GM12878 (cell line): ENCODE data around the gene SLC37A3. TPM values are rescaled to one million over a fixed set of nuclear protein-coding genes. Genes with fewer than 3 reads are reported as not detected.

Experiments used
- ATAC-seq: fragments of 200-7000 bp; cut with Tn5 transposase; 3 replicates; pipeline ENCODE4 v1.9.1; 2020; ENCODE audit warnings: mild to moderate bottlenecking, moderate library complexity
- BruUV-seq: library from RNA; stranded (reverse); fragments of 400-500 nt; replicated peaks from 2 replicates; lab custom pipeline; 2021; lab: Mats Ljungman, UMichigan
- CTCF ChIA-PET: fragments of 300-600 bp; sonication (Branson Sonifier 250); formaldehyde crosslinking; extraction: SDS; loops from one replicate; lab custom pipeline; 2021; ENCODE audit warnings: inconsistent platforms; lab: Yijun Ruan, JAX
- POLR2A ChIA-PET: fragments of 350-600 bp; formaldehyde crosslinking; extraction: SDS; loops from one replicate; lab custom pipeline; 2021; ENCODE audit warnings: inconsistent platforms; lab: Charles Lee
- RAD21 ChIA-PET: fragments of 300-600 bp; sonication (Branson Sonifier 250); formaldehyde crosslinking; loops from one replicate; lab custom pipeline; 2023; ENCODE audit warnings: antibody characterized with exemption; ENCODE audit not compliant: unreplicated experiment; lab: Charles Lee
- SMC1A ChIA-PET: fragments of 300-600 bp; sonication (Branson Sonifier 250); formaldehyde crosslinking; loops from one replicate; lab custom pipeline; 2023; ENCODE audit not compliant: unreplicated experiment, uncharacterized antibody; lab: Charles Lee
- DNase-seq: peaks from one replicate; pipeline ENCODE4 v3.0.0-alpha.2; 2011; ENCODE audit warnings: low read depth, low spot score
- FAIRE-seq: peaks from 3 replicates; lab custom pipeline; 2011; peaks lifted over from hg19 to GRCh38; lab: Jason Lieb, UNC
- H2AFZ ChIP-seq: 2 replicates; pipeline ENCODE4 v1.6.0; 2011; ENCODE audit warnings: low read depth, low read length, control low read depth; ENCODE audit not compliant: control insufficient read depth
- H3K27ac ChIP-seq: 2 replicates; pipeline ENCODE4 v1.5.1; 2011; ENCODE audit warnings: control low read depth; ENCODE audit not compliant: control insufficient read depth, insufficient read depth
- H3K27me3 ChIP-seq, 2 experiments: replicated peaks in 1 of 2; 2 replicates each; pipeline versions ENCODE4 v1.6.0 to v1.6.1; 2011; ENCODE audit warnings: low read length in 1 of 2; ENCODE audit not compliant: control insufficient read depth in 2 of 2, insufficient read depth in 2 of 2
- H3K36me3 ChIP-seq, 2 experiments: 2 replicates each; pipeline ENCODE4 v1.5.1; 2011; ENCODE audit warnings: low read length in 1 of 2; ENCODE audit not compliant: control insufficient read depth in 2 of 2, insufficient read depth in 2 of 2
- H3K4me1 ChIP-seq: 2 replicates; pipeline ENCODE4 v1.6.1; 2011; ENCODE audit warnings: mild to moderate bottlenecking, low read length, moderate library complexity, mixed read lengths; ENCODE audit not compliant: control insufficient read depth, insufficient read depth
- H3K4me2 ChIP-seq: 2 replicates; pipeline ENCODE4 v1.6.0; 2011; ENCODE audit warnings: control low read depth; ENCODE audit not compliant: control insufficient read depth, insufficient read depth
- H3K4me3 ChIP-seq: fragments of 200-600 bp; sonication (generic); 2 replicates; pipeline ENCODE4 v1.5.1; 2016
- H3K79me2 ChIP-seq: 2 replicates; pipeline ENCODE4 v1.6.0; 2011; ENCODE audit warnings: low read length; ENCODE audit not compliant: control insufficient read depth, insufficient read depth
- H3K9ac ChIP-seq: 2 replicates; pipeline ENCODE4 v1.8.0; 2011; ENCODE audit warnings: low read length, control low read depth, mixed read lengths; ENCODE audit not compliant: control insufficient read depth, insufficient read depth
- H3K9me3 ChIP-seq: replicated peaks from 3 replicates; pipeline ENCODE4 v1.5.1; 2011; ENCODE audit warnings: mild to moderate bottlenecking, low read length; ENCODE audit not compliant: control insufficient read depth, insufficient read depth
- H4K20me1 ChIP-seq: 2 replicates; pipeline ENCODE4 v1.6.0; 2011; ENCODE audit not compliant: control insufficient read depth, insufficient read depth
- DPF2 ChIP-seq: fragments of 450-650 bp; IDR thresholded peaks from 2 replicates; pipeline ENCODE4 v1.6.1; 2017; ENCODE audit warnings: mild to moderate bottlenecking
- FOXK2 ChIP-seq: fragments of 450-650 bp; IDR thresholded peaks from 2 replicates; pipeline ENCODE4 v1.6.1; 2017; ENCODE audit warnings: mild to moderate bottlenecking, moderate library complexity
- KLF5 ChIP-seq: fragments of 450-650 bp; IDR thresholded peaks from 2 replicates; pipeline ENCODE4 v1.6.1; 2014; ENCODE audit warnings: mild to moderate bottlenecking; ENCODE audit not compliant: partially characterized antibody
- WGBS: methylation state at CpG from one replicate; pipeline ENCODE4 v1.1.6; 2016; ENCODE audit warnings: low lambda C conversion rate; ENCODE audit not compliant: insufficient replicate concordance, insufficient coverage; ENCODE audit errors: missing lambda C conversion rate; 5-methylcytosine and 5-hydroxymethylcytosine counted together
- in situ Hi-C: fragments of 300-500 bp; cut with MboI; formaldehyde crosslinking; loops from 9 replicates; pipeline ENCODE4 v1.14.3; 2018; ENCODE audit warnings: mixed read lengths
- intact Hi-C: fragments of 100-400 bp; cut with micrococcal nuclease; formaldehyde crosslinking; loops from one replicate; pipeline ENCODE4 v1.14.2; 2022; ENCODE audit not compliant: unreplicated experiment
- polyA plus RNA-seq, 11 experiments: library from polyadenylated mRNA; depleted of rRNA in 4 of 11; unstranded in 6 of 11; stranded (reverse) in 5 of 11; fragments of >200 nt; fragmentation: Nextera tagmentation in 4 of 11; fragmentation: Illumina TruSeq in 1 of 11; extraction: Ambion mirVana in 4 of 11; extraction: Trizol in 1 of 11; gene quantifications; 1 replicate in 1 of 11; 2 replicates in 10 of 11; pipeline versions ENCODE4 v1.2.1 to v1.2.3, GENCODE V29; 2011 to 2016; ENCODE audit warnings: inconsistent platforms in 2 of 11, missing spikeins in 2 of 11, low read depth in 1 of 11
- total RNA-seq, 4 experiments: library from RNA; depleted of rRNA in 3 of 4; stranded (reverse); fragments of >200 nt in 3 of 4; fragmentation: Illumina TruSeq in 1 of 4; extraction: Trizol in 1 of 4; gene quantifications; 2 replicates each; pipeline versions ENCODE4 v1.2.1 to v1.2.3, GENCODE V29; 2013 to 2021
- TF ChIP-seq, protein P1 (sequence below): IDR thresholded peaks from 2 replicates; pipeline ENCODE4 v1.6.1; 2012; ENCODE audit warnings: low read depth, low read length, improper control_type of control experiment
- TF ChIP-seq, protein P2 (sequence below): fragments of 450-650 bp; formaldehyde crosslinking; IDR thresholded peaks from 2 replicates; pipeline ENCODE4 v1.5.0; 2022; ENCODE audit warnings: mild to moderate bottlenecking, missing genetic modification characterization
- TF ChIP-seq, protein P3 (sequence below): IDR thresholded peaks from 2 replicates; pipeline ENCODE4 v1.6.1; 2011; ENCODE audit warnings: low read depth, low read length, improper control_type of control experiment, borderline replicate concordance

SLC37A3 gene
- total and polyA plus RNA-seq, 10 of the 15 experiments (the other 5 are each of a cell fraction or from before 2014, with no cell fraction given): 3.7 to 13.6 (median 11.0) TPM

DNA sequence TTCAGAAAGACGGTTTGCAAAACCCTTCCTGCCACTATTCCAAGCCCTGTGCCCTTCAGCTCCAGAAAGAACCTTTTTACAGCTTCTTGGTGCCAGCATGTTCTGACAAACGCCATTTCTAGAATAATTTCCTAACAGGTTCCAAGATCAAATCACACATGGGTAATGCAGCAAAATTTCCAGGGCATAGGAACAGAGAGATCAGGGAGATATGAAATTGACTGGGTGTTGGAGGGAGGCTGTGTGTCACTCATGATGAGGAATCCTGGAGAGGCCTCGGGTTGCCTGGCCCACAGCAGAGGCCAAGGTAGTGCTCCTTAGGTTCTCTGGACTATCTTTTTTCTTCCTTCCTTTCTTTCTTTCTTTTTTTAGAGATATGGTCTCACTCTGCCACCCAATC is 35.1 kb upstream of the SLC37A3 start:
- POLR2A ChIA-PET: no interaction called here
- H3K4me2 ChIP-seq: no peak overlapping the region
- no peaks in the 10 kb centered on the region for H3K27me3 ChIP-seq
- FAIRE-seq: no peak
- no peaks in the 10 kb centered on the region for H3K4me1 ChIP-seq
- H4K20me1 ChIP-seq: no peaks in the 10 kb centered on the region
- no peak overlapping the region for H2AFZ ChIP-seq
- CTCF ChIA-PET: no interaction called here
- intact Hi-C loops (no loop called here), in situ Hi-C loops (no loop called here)
- no peaks in the 10 kb centered on the region for H3K36me3 ChIP-seq
- H3K4me3 ChIP-seq: no peak overlapping the region
- no peaks in the 10 kb centered on the region for H3K79me2 ChIP-seq
- SMC1A ChIA-PET: no interaction called here
- H3K9me3 ChIP-seq: no peaks in the 10 kb centered on the region
- TF ChIP-seq FOXK2 (no peak), KLF5 (no peak), DPF2 (no peak)
- TF ChIP-seq, protein P1, sequence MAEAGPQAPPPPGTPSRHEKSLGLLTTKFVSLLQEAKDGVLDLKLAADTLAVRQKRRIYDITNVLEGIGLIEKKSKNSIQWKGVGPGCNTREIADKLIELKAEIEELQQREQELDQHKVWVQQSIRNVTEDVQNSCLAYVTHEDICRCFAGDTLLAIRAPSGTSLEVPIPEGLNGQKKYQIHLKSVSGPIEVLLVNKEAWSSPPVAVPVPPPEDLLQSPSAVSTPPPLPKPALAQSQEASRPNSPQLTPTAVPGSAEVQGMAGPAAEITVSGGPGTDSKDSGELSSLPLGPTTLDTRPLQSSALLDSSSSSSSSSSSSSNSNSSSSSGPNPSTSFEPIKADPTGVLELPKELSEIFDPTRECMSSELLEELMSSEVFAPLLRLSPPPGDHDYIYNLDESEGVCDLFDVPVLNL: no peak
- TF ChIP-seq, protein P2, sequence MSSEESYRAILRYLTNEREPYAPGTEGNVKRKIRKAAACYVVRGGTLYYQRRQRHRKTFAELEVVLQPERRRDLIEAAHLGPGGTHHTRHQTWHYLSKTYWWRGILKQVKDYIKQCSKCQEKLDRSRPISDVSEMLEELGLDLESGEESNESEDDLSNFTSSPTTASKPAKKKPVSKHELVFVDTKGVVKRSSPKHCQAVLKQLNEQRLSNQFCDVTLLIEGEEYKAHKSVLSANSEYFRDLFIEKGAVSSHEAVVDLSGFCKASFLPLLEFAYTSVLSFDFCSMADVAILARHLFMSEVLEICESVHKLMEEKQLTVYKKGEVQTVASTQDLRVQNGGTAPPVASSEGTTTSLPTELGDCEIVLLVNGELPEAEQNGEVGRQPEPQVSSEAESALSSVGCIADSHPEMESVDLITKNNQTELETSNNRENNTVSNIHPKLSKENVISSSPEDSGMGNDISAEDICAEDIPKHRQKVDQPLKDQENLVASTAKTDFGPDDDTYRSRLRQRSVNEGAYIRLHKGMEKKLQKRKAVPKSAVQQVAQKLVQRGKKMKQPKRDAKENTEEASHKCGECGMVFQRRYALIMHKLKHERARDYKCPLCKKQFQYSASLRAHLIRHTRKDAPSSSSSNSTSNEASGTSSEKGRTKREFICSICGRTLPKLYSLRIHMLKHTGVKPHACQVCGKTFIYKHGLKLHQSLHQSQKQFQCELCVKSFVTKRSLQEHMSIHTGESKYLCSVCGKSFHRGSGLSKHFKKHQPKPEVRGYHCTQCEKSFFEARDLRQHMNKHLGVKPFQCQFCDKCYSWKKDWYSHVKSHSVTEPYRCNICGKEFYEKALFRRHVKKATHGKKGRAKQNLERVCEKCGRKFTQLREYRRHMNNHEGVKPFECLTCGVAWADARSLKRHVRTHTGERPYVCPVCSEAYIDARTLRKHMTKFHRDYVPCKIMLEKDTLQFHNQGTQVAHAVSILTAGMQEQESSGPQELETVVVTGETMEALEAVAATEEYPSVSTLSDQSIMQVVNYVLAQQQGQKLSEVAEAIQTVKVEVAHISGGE: no peak
- TF ChIP-seq, protein P3, sequence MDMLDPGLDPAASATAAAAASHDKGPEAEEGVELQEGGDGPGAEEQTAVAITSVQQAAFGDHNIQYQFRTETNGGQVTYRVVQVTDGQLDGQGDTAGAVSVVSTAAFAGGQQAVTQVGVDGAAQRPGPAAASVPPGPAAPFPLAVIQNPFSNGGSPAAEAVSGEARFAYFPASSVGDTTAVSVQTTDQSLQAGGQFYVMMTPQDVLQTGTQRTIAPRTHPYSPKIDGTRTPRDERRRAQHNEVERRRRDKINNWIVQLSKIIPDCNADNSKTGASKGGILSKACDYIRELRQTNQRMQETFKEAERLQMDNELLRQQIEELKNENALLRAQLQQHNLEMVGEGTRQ: no peak
- H3K27ac ChIP-seq: no peak overlapping the region
- DNase-seq: no peak
- RAD21 ChIA-PET: interaction anchor here (0.7 kb wide), 1 partner anchor 18 kb away, joined by 4 read pairs; no protein-coding TSS in a partner anchor
- H3K9ac ChIP-seq: no peak overlapping the region
- WGBS: 13% methylated on average over 3 of the region's 3 CpGs
- no TSS peak for BruUV-seq
- no peak for ATAC-seq
